Fibroblast of peridontal ligament (primary cell): ENCODE results near the gene CAPN11.

Experiments used
- DNase-seq: peaks from one replicate; pipeline ENCODE4 v3.0.0-alpha.2; 2010; ENCODE audit errors: extremely low read depth

Gene CAPN11

DNA sequence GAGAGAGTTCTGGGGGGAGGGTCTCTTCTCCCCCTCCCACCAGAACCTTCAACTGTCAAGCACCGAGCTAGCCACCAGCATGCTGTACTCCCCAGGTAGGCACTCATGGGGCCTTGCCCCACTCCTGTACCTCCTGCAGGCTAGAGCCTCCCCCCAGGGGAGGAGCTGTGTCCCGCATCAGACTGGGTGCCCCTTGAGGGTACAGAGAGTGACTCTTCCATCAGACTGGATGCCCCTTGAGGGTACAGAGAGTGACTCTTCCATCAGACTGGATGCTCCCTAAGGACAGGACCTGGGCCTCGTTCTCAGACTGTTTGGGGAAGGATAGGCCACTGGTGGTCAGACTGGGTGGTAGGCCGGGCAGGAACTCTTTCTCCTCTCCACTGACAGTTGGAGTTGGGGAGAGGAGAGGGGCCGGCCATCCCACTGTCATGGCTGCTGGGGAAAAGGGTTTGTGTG lies at the start of gene CAPN11:
Gene CAPN11, plus strand, starts transcription at position 51 of the 459 bp plus-strand sequence. Its CDS starts 29 bp downstream, at position 80.
- no peak for DNase-seq

DNA sequence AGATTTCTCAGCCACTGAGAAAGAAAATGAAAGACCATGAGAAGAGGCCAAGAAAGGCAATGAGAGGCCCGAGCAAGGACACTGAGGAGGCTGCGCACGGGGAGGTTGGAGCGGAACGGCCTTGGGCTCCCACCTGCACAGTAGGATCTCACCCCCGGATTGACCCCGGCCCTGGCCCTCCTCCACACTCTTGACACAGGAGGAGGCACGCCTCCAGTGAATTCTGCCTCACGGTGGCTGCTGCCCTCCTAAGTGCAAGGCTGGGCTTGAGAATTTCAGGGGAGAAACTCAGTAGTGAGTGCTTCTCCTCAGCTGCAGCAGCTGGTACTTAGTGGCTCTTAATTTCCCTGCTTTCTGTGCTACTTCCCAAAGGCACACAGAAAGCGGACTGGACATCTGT lies 49.4 kb upstream of the CAPN11 start:
- no peak for DNase-seq

DNA sequence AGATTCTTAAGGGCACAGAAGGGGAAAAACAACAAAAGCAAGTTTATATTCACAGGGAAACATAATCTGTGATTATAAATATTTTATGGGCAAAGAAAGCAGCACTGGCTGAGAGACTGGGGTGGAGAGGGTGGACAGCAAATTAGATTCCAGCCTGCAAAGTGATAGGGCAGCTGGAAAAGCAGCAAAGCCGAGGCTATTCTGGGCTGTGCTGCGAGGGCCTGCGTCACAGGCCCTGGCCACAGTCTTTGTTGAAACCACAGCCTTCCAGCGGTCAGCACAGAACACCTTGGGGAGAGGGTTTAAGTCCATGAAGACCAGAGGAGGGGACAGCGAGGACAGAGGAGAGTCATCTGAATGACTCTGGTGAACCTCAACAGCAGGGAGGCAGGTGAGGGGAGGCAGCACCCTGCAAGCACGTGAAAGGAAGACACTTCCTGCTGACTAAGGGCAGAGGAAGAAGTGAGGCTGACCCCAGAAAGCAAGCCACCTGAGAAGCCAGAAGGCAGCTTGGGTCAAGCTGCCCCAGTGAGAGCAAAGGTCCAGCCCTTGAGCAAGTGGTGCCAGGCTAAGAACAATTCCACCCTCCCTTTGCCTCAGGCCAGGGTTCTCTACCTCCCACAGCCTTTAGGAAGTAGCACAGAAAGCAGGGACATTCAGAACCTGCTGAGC lies 48.5 kb upstream of the CAPN11 start:
- no peak for DNase-seq

DNA sequence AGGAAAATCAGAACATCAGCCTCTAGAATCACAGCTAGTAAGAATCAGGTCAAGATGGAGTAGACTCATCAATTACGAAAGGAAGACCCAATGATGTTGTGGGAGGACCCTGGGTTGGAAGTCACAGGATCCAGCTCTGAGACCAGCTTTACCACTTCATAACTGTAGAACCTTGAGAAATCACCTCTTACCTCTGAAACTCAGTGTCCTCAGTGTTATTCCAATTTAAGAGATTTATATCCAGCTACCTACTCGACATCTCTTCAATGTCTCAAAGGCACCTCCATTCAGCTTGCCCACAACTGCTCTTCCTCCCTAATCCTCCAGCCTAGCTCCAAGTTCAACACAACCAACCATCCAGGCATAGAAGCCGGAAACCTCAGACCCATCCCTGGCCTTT lies 47.7 kb upstream of the CAPN11 start:
- DNase-seq: no peak

DNA sequence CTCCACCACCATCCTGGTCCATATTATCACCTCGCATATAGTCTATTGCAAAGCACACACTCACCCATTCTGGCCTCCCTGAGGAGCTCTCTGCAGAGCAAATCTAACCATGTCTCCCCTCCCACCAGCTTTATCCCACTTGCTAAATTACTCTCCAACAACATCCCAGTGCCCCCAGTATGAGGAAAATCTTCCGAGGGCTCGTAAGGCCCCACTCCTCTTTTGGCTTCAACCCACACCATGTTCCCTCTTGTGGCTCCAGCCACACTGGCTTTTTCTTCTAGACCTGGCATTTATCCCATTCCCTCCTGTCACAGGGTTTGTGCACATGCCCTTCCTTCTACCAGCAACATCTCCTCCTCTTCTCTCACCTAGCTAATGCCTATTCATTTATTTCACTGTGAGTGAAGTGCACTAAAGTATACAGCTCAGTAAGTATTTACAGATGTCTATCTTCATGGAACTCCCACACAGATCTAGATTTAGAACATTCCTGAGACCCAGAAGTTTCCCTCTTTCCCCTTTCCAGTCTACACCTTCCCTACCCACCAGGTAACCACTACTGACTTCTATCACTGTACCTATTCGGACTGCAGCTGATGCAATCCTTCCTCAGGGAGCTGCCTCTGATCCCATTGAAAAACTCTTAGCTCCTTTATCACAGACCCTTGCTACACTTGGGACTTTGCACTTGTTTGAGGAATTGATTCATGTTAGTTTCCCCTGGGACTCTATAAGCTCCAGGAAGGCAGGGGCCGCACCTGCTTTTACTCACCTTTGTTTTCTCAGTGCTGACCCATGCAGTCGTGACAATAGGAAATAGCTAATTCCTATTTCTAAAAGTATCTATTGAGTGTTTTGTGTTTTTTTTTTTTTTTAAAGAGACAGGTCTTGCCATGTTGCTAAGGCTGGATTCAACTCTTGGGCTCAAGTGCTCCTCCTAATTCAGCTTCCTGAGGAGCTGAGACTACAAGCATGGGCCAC lies 46.9 kb upstream of the CAPN11 start:
- DNase-seq: no peak

DNA sequence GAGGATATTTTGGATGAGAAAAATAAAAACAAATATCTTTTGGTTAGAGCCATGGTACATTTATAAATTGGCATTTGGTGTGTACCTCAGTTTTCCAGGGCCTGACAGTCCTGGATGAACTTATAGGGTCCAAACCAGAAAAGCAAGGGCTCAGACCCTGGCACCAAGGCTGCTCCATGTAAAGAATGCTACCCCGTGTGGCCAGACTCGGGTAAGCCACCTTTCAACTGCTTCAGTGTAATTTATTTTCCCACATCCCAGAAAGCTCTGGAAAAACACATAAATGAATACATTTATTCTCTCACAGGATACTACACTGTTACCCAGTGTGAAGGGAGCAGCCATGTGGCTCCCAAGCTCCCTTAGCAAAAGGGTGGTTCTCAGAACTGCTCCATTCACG lies 45.2 kb upstream of the CAPN11 start:
- DNase-seq: no peak

DNA sequence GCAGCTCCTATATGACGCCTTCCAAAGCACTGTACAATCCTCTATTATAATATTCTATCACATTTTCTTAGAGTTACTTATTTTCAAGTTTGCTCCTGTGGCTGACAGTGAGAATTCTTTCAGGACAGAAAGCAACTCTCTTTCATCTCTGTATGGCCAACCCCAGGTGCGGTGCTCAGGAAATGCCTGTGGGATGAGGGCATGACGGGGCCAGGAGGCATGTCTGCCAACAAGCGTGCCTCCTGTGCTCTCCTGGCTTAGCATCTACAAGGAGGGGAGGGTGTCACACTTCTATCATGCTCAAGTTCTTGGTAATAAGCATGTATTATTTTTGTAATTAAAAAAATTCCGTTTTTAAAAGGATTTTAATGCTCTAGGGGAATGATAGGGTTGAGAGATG lies 42.8 kb upstream of the CAPN11 start:
- DNase-seq: no peak

DNA sequence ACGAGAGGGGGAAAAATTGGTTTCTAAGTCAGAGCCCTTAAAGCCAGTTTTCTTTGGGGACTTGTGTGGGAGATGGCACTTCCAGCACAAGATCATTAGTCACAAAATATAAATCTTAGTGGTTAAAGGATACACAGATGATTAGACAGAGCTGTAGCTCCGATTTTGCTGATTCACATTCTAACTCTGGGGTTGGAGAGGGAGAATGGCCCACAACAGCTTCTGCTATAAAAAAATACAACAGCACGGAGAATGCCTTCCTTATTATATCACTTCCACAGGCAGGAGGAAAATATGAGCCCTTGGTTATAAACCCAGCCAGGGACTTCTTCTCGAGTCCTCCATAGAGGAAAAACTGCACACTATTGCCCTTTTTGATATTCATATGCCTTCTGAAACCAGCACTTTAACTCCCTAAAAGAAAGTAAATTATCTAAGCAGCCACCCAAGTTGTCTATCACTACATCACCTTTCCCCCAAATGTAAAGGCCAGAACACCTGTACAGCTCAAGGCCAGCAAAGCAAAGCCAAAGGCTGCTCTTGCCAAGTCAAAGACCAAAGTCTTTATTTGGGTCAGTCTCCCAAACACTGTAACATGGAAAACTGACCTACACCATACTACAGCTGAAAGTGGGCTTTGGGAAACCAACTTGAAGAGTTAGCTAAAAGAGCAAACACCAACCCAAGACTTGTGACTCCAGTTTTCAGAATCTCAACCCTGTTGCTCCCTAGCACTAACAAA lies 41.8 kb upstream of the CAPN11 start:
- DNase-seq: peak; percentile 89

DNA sequence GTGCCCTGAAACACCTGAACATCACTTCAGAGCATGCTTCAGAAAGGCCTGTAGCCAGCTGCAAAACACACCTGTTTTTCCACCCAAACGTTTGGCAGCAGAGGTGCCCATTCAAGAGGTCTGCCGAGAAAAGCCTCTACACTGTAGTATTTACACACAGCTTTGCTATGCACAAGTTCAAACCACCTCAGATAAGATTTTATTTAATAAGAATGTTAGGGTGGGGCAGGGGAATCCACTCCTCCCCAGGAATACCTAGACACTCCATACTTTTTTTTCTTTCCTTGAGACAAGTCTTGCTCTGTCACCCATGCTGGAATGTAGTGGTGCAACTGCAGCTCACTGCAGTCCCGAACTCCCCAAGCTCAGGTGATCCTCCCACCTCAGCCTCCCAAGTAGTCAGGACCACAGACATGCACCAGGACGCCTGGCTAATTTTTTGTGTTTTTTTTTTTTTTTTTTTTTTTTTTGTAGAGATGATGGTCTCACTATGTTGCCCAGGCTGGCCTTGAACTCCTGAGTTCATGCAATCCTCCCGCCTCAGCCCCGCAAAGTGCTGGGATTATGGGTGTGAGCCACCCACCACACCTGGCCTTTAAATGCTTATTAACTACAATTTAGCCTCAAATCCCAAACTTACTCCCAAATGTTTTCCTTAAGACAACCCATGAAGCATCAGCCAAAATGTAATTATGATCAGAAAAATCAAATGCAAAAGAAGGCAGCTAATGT lies 41.1 kb upstream of the CAPN11 start:
- DNase-seq: no peak

DNA sequence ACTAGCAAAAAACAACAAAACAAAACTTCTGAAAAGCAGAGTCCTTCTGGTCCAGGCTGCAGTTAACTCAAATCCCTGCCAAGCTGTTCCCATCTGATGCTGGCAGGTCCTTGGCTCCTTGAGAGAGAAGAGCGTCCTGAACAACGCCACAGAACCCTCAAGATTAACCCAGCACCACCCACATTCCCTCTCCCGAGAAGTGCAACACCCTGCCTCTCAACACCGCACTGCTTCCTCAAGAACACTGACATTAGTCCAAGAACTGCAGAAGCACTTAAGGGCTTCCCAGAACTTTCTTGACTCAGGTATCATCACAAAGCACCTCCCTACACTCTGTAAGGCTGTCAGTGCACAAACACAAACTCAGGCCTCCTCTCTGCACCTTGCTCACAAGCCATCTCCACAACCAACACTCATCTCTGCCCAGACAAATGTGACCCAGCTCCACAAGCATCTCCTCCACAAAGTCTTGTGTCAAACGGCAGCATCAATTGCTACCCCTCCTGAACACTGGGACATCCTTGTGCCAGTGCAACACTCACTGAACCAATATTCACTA lies 38.8 kb upstream of the CAPN11 start:
- DNase-seq: no peak

DNA sequence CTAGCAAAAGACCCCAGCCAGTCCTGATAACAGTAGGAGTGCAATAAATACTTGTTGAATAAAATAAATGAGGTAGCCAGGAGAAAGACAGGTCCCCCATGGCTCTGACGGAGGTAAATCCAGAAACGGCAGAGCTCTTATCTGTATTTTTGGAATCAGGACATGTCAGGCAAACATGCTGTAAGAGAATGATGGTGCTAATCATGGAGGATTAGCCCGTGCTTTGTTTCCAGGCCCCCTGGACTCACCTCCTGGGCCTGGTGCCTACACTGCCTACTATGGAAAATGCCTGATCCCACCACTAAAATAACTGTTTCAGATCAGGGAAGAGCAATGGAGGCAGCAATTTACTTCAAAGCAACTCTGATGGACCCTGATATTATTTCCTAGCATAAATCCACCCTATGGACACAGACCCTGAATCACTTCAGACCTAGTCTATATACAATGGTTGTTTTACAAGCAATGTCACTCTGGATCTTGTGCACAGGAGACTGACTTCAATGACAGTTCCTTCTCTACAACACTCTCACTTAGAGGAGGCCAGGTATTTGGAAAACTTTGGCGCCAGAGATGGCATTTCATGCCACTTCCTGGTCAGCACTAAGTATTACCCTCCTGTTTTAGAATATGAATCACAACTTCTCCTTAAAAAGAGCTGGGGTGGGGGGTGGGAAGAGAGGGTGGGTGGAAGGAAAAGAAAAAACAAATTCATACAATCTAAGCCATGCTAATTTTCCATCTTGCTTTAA lies 37.8 kb upstream of the CAPN11 start:
- DNase-seq: no peak

DNA sequence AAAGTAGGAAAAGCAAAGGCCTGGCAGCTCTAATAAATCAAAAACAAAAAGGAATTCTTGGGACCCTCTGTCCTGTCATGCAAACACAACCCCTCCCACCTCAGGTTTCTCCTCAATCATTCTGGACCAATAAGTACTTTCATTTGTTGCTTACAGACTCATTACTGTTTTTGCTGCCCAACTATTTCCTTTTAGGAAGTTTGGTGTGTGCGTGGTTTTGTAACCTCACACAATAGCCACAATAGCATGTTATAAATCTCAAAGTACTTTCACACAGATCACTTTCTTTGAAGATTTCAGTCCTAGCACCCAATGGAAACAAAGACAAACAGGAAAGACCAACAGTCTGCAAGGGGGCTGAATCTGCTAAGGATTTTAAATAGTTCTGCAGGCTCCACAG lies 35.8 kb upstream of the CAPN11 start:
- DNase-seq: peak; percentile 37

DNA sequence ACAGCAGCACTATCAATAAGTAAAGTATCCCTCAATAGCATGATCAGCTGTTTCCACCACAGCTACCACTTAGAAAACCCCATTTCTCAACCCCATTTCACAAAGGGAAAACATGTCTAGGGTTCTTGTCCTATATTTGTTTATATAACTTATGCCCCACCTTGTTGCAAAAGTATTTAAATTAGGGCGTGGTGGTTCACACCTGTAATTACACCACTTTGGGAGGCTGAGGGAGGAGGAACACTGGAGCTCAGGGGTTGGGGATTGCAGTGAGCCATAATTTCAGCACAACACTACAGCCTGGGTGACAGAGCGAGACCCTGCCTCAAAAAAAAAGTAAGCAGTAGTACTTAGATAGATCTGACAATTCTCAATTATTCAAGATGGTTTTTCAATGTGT lies 35.1 kb upstream of the CAPN11 start:
- no peak for DNase-seq

DNA sequence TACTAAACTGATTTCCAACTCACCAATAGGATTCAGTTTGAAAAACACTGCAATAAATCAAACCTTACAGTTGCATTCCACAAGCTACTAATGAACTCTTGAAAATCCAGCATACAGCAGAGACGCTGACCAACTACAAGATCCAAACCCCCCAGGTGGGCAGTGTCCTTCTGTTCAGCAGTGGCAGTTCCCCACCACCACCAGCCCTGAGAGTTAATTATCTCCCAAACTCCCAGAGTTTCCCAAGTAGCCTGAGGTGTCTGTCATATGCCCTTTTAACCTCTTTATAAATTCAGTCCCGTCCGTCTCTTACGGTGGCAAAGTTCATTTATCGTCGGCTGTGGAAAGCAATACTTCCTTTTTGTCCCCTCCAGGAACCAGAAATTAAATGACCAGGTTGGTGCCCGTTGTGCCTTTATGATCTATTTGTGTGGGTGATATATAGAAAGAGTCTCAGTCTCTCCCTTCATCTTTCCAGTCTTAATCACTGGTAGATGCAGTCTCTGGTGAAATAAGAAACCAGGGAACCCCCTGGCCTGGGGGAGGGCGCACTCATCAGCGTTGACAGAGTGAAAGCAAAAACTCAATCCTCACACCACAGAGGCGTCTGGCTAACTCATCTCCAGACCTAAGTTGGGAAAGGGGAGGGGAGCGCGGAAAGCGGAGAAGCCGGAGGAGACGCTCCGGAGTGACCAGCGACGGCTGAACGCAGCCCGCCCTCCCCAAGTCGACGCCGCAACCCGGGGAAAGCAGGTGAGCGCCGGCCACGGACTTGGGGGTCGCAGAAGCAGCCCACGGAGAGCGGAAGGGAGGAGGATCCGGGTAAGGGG lies 32.1 kb upstream of the CAPN11 start:
- DNase-seq: peak; percentile 71

DNA sequence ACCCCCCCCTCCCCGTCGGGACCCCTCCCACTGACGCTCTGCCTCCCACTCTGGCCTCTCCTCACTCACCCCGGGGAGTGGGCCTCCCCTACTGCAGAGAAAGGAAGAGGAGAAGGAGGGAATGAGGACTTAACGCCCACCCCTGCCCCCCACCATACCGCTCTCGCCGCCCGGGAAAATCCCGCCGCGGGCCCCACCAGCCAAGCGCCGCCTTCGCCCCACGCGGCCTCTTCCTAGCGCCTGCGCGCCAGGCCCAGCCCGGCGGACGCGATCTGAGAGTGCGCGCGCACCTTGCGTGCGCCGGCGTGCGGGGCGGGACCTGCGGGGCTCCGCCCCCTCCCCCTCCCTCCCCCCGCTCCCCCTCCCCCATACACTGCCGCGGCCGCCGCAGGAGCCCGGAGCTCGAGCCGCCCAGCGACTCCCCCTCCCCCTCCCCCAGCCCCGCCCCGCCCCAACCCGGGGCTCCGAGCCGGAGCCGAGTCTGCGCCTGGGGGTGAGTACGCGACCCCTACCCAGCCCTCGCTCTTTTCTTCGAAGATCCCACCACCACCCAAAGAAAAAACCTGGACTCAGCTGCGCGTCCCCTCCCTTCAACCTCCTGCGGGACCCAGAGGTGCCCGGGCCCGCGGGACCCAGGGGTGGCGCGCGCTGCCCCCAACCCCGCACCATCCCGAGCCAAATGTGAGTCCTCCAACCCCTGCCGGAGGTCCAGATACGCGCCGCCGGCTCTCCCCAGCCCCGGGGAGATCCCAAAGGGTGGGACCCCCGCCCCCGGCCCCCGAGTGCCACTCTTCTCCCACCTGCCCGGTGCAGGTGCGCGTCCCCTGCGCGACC lies 31.2 kb upstream of the CAPN11 start, which contains the start of the genes MRPL14 and TMEM63B:
Gene MRPL14, minus strand, starts transcription at position 267 of the 834 bp plus-strand sequence. CDS start 10,841 bp downstream, outside the sequence.
Gene TMEM63B, plus strand, starts transcription at position 369 of the 834 bp plus-strand sequence. CDS start 7,031 bp downstream, outside the sequence.
- peak; percentile 83 for DNase-seq

DNA sequence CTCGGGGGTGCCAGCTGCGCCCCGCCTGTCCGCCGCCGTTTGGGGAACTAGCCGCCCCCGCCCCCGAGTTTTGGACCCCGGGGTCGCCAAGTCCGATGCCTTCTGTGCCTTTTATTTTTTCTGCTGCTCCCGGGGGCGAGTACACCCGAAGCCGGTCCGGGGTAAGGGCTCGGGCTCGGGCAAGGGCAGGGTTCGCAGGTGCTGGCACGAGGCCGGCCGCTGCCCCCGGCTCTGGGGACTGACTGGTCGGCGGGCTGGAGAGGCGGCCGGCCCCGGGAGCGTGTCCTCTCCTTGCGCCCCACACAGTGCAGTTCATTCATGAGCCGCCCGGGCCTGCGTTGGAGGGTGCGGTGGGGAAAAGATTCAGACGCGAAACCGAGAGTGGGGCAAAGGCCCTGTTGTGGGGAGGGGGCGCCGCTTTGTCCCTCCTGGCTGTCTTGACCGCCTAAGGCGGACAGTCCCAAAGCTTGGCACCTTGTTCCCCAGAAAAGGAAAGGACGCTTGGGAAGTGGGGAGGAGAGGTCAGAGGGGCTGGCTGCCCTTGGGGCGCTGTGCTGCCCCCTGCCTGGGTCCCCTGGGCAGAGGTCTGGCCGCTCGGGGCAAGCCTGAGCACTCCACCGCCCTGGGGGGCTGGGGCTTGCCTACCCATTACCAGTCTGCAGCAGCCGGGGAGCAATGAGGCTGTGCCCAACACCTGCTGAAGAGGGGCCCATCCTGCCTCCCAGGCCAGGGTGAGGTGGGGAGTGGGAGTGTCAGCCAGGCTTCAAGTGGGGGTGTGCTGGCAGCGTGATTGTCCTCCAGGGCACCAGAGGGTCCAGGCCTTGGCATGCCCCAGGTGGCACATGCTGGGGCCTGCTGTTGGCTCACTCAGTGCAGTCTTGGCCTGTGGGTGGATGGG lies 30.4 kb upstream of the CAPN11 start:
- DNase-seq: no peak

DNA sequence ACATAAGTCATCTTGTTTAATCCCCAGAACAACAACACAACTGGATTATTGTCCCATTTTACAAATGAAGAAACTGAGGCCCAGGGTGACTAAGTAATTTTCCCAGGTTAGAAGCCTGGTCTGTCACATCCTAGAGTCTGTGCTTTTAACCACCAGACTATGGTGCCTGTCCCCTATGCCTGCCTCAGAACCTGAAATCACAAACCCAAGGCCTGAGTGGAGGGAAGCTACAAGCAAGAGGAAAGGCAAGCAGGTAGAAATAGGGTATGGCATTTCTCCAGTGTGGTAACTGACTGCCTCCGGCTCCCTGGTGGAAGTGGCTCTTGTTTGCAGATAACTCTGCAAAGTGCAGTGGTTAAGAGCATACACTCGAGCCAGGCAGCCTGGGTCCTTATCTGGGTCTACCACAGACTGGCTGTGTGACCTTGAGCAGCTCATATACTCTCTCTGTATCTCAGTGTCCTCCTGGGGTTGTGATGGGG lies 28.7 kb upstream of the CAPN11 start:
- no peak for DNase-seq
